ENCODE results near the gene SLC16A13. TPM values are rescaled to one million over a fixed set of nuclear protein-coding genes. Genes with fewer than 3 reads are reported as not detected.

SLC16A13 gene
- polyA plus RNA-seq, 1 experiment: 2.8 TPM

GRCh38 chr17:6998855-6999508 lies 36.8 kb upstream of the SLC16A13 start:
- no peak for DNase-seq (ENCODE audit: low read depth)
- no peak for TF ChIP-seq CTCF (IDR thresholded peaks at IDR 0.05; ENCODE audit: insufficient read depth, low read depth, low read length)
- Histone ChIP-seq H3K4me3 (ENCODE audit: low read depth, low read length) (no peak overlapping the region), H3K27me3 (ENCODE audit: control insufficient read depth, insufficient read depth, low read length) (no peaks in the 10 kb centered on the region), H3K36me3 (ENCODE audit: control insufficient read depth, insufficient read depth, low read length) (peaks cover 18% of the 10 kb centered on the region)
- POLR2A ChIA-PET: no interaction called here
- CTCF ChIA-PET: interaction anchor here (1.4 to 13.5 kb wide), 3 partner anchors 14 to 88 kb away, joined by 3 to 183 read pairs (median 7); no protein-coding TSS in a partner anchor

DNA sequence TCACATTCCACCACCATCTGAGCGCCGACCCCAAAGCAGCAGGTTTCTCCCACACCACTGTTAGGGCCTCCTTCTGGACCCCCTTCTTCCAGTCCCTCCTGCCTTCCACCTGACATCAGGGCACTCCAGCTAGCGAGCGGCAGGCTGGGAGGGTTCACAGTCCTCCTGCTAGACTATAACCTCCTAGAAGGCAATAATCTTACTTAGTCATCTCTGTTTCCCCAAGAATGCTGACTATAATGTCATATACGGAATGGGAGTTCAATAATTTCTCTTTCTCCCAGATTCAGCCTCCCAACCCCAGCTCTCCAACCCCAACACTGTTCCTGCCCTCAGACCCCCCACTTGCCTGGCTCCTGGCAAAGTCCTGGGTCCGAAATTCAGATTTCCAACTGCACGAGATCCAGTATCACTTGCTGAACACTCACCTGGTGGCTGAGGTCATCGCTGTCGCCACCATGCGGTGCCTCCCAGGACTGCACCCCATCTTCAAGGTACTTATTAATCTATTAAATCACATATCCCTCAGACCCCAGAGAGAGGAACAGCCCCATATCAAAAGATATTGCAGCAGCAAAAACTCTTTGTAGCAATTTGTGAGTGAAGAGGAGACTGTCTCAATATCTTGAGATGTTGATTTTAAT lies 34.4 kb upstream of the SLC16A13 start:
- TF ChIP-seq CTCF (IDR thresholded peaks at IDR 0.05; ENCODE audit: insufficient read depth, low read depth, low read length): peak; percentile 64
- DNase-seq (ENCODE audit: low read depth): no peak
- H3K4me3 ChIP-seq (ENCODE audit: low read depth, low read length): no peak overlapping the region
- CTCF ChIA-PET: interaction anchor here (1.0 to 13.5 kb wide), 7 partner anchors 9 to 546 kb away, joined by 3 to 183 read pairs (median 3); partner anchors contain the start of gene RNASEK
- peaks cover 16% of the 10 kb centered on the region for H3K36me3 ChIP-seq (ENCODE audit: control insufficient read depth, insufficient read depth, low read length)
- no peaks in the 10 kb centered on the region for H3K27me3 ChIP-seq (ENCODE audit: control insufficient read depth, insufficient read depth, low read length)
- POLR2A ChIA-PET: no interaction called here

GRCh38 chr17:7002288-7003047 lies 33.3 kb upstream of the SLC16A13 start:
- DNase-seq (ENCODE audit: low read depth): no peak
- no peaks in the 10 kb centered on the region for H3K27me3 ChIP-seq (ENCODE audit: control insufficient read depth, insufficient read depth, low read length)
- H3K36me3 ChIP-seq (ENCODE audit: control insufficient read depth, insufficient read depth, low read length): peaks cover 13% of the 10 kb centered on the region
- no peak overlapping the region for H3K4me3 ChIP-seq (ENCODE audit: low read depth, low read length)
- POLR2A ChIA-PET: no interaction called here
- CTCF ChIA-PET: interaction anchor here (1.2 to 13.5 kb wide), 6 partner anchors 8 to 336 kb away, joined by 3 to 183 read pairs (median 16); partner anchors contain the start of gene ALOX12
- TF ChIP-seq CTCF (IDR thresholded peaks at IDR 0.05; ENCODE audit: insufficient read depth, low read depth, low read length): no peak

DNA sequence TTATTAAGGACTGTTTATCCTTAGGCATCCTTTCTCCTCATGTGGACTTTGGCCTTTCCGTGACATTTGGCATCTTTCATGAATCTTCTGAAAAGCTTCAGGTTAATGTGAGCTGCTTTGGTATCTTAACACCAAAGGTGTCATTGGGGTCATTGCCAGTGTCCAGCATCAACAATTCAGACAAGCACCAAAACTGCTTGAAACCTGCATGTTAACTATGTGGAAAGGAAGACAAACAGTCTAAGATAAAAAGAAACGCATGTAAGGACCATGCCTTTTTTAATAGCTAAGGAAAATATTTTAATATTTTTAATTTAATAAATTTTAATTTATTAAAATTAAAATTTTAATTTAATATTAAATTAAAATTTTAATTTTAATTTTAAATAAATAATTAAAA lies 32.1 kb upstream of the SLC16A13 start:
- peaks cover 12% of the 10 kb centered on the region for H3K36me3 ChIP-seq (ENCODE audit: control insufficient read depth, insufficient read depth, low read length)
- ChIA-PET CTCF (interaction anchor here (0.7 to 13.5 kb wide), 18 partner anchors 9 to 338 kb away, joined by 3 to 183 read pairs (median 7); partner anchors contain the start of gene ALOX12), POLR2A (no interaction called here)
- TF ChIP-seq CTCF (IDR thresholded peaks at IDR 0.05; ENCODE audit: insufficient read depth, low read depth, low read length): no peak
- no peaks in the 10 kb centered on the region for H3K27me3 ChIP-seq (ENCODE audit: control insufficient read depth, insufficient read depth, low read length)
- DNase-seq (ENCODE audit: low read depth): no peak
- no peak overlapping the region for H3K4me3 ChIP-seq (ENCODE audit: low read depth, low read length)
